Esophagus muscularis mucosa (tissue), 4 donors: ENCODE measurements around the gene MAP1B. TPM values are rescaled to one million over a fixed set of nuclear protein-coding genes. Genes with fewer than 3 reads are reported as not detected.

Experiments
- DNase-seq: peaks from one replicate; pipeline ENCODE4 v3.0.0-alpha.2; 2017; ENCODE audit errors: extremely low spot score
- H3K27ac ChIP-seq, 4 donors: fragments of 200-600 bp; sonication (generic); replicated peaks in 1 of 4; 1 replicate in 3 of 4; 2 replicates in 1 of 4; pipeline ENCODE4 v1.5.1; 2016 to 2019; ENCODE audit warnings: mild to moderate bottlenecking in 1 of 4
- H3K27me3 ChIP-seq, 4 donors: fragments of 200-600 bp; sonication (generic); one replicate each; pipeline versions ENCODE4 v1.5.1 to v1.6.0; 2016 to 2019
- H3K36me3 ChIP-seq, 4 donors: fragments of 200-600 bp; sonication (generic); one replicate each; pipeline ENCODE4 v1.5.1; 2016 to 2019
- H3K4me1 ChIP-seq, 4 donors: fragments of 200-600 bp; sonication (generic); one replicate each; pipeline ENCODE4 v1.5.1; 2016 to 2019
- H3K4me3 ChIP-seq, 4 donors: fragments of 200-600 bp; sonication (generic); 1 replicate in 2 of 4; 2 replicates in 2 of 4; pipeline ENCODE4 v1.5.1; 2016 to 2019; ENCODE audit warnings: mild to moderate bottlenecking in 4 of 4, moderate library complexity in 1 of 4
- H3K9me3 ChIP-seq, 4 donors: fragments of 200-600 bp; sonication (generic); 1 replicate in 3 of 4; 2 replicates in 1 of 4; pipeline ENCODE4 v1.5.1; 2016 to 2019
- EP300 ChIP-seq: sonication (generic); formaldehyde crosslinking; IDR thresholded peaks from one replicate; pipeline ENCODE4 v1.6.1; 2017; ENCODE audit warnings: antibody characterized with exemption
- POLR2A ChIP-seq: fragments of 450-650 bp; IDR thresholded peaks from one replicate; pipeline ENCODE4 v1.6.1; 2017; ENCODE audit warnings: antibody characterized with exemption, moderate library complexity, mild to moderate bottlenecking, low read depth
- POLR2AphosphoS5 ChIP-seq, 2 donors: sonication (generic); formaldehyde crosslinking; IDR thresholded peaks; one replicate each; pipeline ENCODE4 v1.6.1; 2017; ENCODE audit warnings: antibody characterized with exemption in 2 of 2
- WGBS: methylation state at CpG from one replicate; pipeline ENCODE4 v1.1.5; 2018; 5-methylcytosine and 5-hydroxymethylcytosine counted together
- intact Hi-C: fragments of 100-400 bp; cut with DNase I; formaldehyde crosslinking; loops from one replicate; pipeline ENCODE4 v1.15.1; 2023
- total RNA-seq, 4 donors: library from RNA; depleted of rRNA; stranded (reverse); fragments of >200 nt; gene quantifications; one replicate each; pipeline versions ENCODE4 v1.1.0 to v1.2.1, GENCODE V29; 2016
- TF ChIP-seq, protein P1 (sequence below), 3 experiments: fragments of 200-600 bp in 2 of 3; fragments of 450-650 bp in 1 of 3; sonication (generic) in 2 of 3; IDR thresholded peaks; one replicate each; pipeline ENCODE4 v1.5.1; 2017 to 2019; ENCODE audit warnings: antibody characterized with exemption in 3 of 3, mild to moderate bottlenecking in 2 of 3, moderate library complexity in 1 of 3

The MAP1B gene
- total RNA-seq, 4 donors from 2014 or later = 755 to 1,378 (median 1,096) TPM

GRCh38 chr5:72221541-72221940 is 114.3 kb downstream of the MAP1B start:
- DNase-seq = no peak
- Histone ChIP-seq H3K36me3 (peaks cover 31 to 93% (median 67%) of the 10 kb centered on the region in 4 donors), H3K27ac (no peak overlapping the region), H3K9me3 (no peaks in the 10 kb centered on the region), H3K4me3 (no peak overlapping the region), H3K4me1 (peaks cover 0 to 15% (median 13%) of the 10 kb centered on the region in 4 donors), H3K27me3 (no peaks in the 10 kb centered on the region)
- whole genome bisulfite sequencing = 91% methylated on average over 4 of the region's 4 CpGs
- no peak for TF ChIP-seq POLR2A
- TF ChIP-seq, protein P1, sequence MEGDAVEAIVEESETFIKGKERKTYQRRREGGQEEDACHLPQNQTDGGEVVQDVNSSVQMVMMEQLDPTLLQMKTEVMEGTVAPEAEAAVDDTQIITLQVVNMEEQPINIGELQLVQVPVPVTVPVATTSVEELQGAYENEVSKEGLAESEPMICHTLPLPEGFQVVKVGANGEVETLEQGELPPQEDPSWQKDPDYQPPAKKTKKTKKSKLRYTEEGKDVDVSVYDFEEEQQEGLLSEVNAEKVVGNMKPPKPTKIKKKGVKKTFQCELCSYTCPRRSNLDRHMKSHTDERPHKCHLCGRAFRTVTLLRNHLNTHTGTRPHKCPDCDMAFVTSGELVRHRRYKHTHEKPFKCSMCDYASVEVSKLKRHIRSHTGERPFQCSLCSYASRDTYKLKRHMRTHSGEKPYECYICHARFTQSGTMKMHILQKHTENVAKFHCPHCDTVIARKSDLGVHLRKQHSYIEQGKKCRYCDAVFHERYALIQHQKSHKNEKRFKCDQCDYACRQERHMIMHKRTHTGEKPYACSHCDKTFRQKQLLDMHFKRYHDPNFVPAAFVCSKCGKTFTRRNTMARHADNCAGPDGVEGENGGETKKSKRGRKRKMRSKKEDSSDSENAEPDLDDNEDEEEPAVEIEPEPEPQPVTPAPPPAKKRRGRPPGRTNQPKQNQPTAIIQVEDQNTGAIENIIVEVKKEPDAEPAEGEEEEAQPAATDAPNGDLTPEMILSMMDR (IDR thresholded peaks at IDR 0.05) = no peak
- TF ChIP-seq POLR2AphosphoS5 (IDR thresholded peaks at IDR 0.05) = no peak
- TF ChIP-seq EP300 = no peak
- intact Hi-C loops = no loop called here

GRCh38 chr5:72222521-72222920 is 115.2 kb downstream of the MAP1B start:
- DNase-seq = no peak
- Histone ChIP-seq H3K27ac (no peak overlapping the region), H3K4me1 (peaks cover 0 to 15% (median 13%) of the 10 kb centered on the region in 4 donors), H3K4me3 (no peak overlapping the region), H3K36me3 (peaks cover 31 to 98% (median 68%) of the 10 kb centered on the region in 4 donors), H3K27me3 (no peaks in the 10 kb centered on the region), H3K9me3 (no peaks in the 10 kb centered on the region)
- 88% methylated on average over 1 of the region's 1 CpG for WGBS
- intact Hi-C loops = no loop called here
- TF ChIP-seq POLR2A = no peak
- TF ChIP-seq POLR2AphosphoS5 (IDR thresholded peaks at IDR 0.05) = no peak

DNA sequence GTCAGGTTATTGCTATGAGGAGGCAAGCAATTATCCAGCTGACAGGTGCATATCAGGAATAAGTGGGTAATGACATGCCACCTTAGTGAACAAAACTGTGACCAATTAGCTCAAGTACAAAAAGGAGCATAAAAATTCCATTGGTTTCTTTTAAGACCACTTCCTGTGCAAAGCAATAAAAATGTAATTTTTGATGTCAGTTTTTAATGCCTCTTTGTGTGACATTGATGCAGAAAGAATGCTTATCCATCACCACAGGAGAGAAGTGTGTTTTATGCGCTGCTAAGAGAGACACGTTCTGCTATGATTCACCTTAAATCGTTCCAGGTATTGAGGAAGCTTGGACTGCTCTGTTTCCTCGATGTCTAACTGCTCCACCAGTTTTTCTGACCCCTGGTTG is 116.1 kb downstream of the MAP1B start:
- H3K36me3 ChIP-seq = peaks cover 29 to 96% (median 61%) of the 10 kb centered on the region in 4 donors
- intact Hi-C loops = no loop called here
- H3K9me3 ChIP-seq = no peaks in the 10 kb centered on the region
- peaks cover 0 to 15% (median 13%) of the 10 kb centered on the region in 4 donors for H3K4me1 ChIP-seq
- no peak overlapping the region for H3K27ac ChIP-seq
- DNase-seq = no peak
- no peak for TF ChIP-seq POLR2AphosphoS5 (IDR thresholded peaks at IDR 0.05)
- TF ChIP-seq, protein P1 (IDR thresholded peaks at IDR 0.05) = no peak
- TF ChIP-seq EP300 = no peak
- TF ChIP-seq POLR2A = no peak
- no peak overlapping the region for H3K4me3 ChIP-seq
- H3K27me3 ChIP-seq = no peaks in the 10 kb centered on the region
- WGBS = 88% methylated on average over 4 of the region's 4 CpGs

DNA sequence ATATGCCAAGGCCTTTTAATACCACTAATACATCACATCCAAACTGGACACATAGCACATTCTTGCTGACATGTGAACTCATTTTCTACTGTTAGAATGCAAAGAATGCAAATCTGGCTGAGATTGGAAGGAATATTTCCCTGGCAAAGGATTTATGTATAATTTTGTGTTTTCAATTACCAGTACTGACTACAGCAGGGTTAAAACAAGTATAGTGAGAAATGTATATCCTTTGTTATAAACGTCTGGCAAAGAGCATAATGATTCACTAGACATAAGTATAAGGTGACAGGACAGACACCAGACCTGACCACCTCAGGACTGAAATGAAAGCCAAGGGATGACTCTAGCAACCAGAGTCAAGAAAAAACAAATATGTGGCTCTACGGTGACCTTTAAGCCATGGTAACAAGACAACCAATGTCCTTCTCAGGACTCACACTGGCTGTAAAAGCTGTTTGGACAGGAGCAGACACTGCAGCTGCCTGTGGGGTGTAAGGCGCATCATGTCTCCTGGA is 117.7 kb downstream of the MAP1B start:
- DNase-seq = no peak
- TF ChIP-seq POLR2A (no peak), EP300 (no peak), POLR2AphosphoS5 (IDR thresholded peaks at IDR 0.05) (no peak)
- TF ChIP-seq, protein P1 (IDR thresholded peaks at IDR 0.05) = no peak
- intact Hi-C loops = no loop called here
- Histone ChIP-seq H3K36me3 (peaks cover 21 to 79% (median 46%) of the 10 kb centered on the region in 4 donors), H3K9me3 (no peaks in the 10 kb centered on the region), H3K4me3 (no peak overlapping the region), H3K27ac (peak overlapping the region in 3 of 4 donors; percentile 12 to 50 (median 48)), H3K4me1 (peaks cover 11 to 15% (median 13%) of the 10 kb centered on the region in 4 donors), H3K27me3 (no peaks in the 10 kb centered on the region)
- 64% methylated on average over 3 of the region's 3 CpGs for WGBS

GRCh38 chr5:72225741-72226140 is 118.5 kb downstream of the MAP1B start:
- intact Hi-C loops = no loop called here
- DNase-seq = no peak
- H3K4me3 ChIP-seq = no peak overlapping the region
- 95% methylated on average over 3 of the region's 3 CpGs for WGBS
- peak overlapping the region in 3 of 4 donors; percentile 12 to 50 (median 48) for H3K27ac ChIP-seq
- H3K27me3 ChIP-seq = no peaks in the 10 kb centered on the region
- H3K9me3 ChIP-seq = no peaks in the 10 kb centered on the region
- no peak for TF ChIP-seq POLR2AphosphoS5 (IDR thresholded peaks at IDR 0.05)
- TF ChIP-seq POLR2A = no peak
- TF ChIP-seq EP300 = no peak
- TF ChIP-seq, protein P1 (IDR thresholded peaks at IDR 0.05) = no peak
- peaks cover 11 to 15% (median 13%) of the 10 kb centered on the region in 4 donors for H3K4me1 ChIP-seq
- H3K36me3 ChIP-seq = peaks cover 14 to 77% (median 40%) of the 10 kb centered on the region in 4 donors
